Endothelial cell of umbilical vein (primary cell): Measurements from ENCODE around the gene DNAJA4. TPM values are rescaled to one million over a fixed set of nuclear protein-coding genes. Genes with fewer than 3 reads are reported as not detected.

ENCODE experiments used
- BruUV-seq: library from RNA; stranded (reverse); fragments of 400-500 nt; replicated peaks from 2 replicates; lab custom pipeline; 2021; lab: Mats Ljungman, UMichigan
- CTCF ChIA-PET: fragments of 300-600, 350-600 bp; sonication (Branson Sonifier 250); formaldehyde crosslinking; loops from one replicate; lab custom pipeline; 2021; ENCODE audit warnings: antibody characterized with exemption, inconsistent platforms; lab: Charles Lee
- POLR2A ChIA-PET: fragments of 300-600, 350-600 bp; sonication (Branson Sonifier 250); formaldehyde crosslinking; loops from one replicate; lab custom pipeline; 2021; ENCODE audit warnings: antibody characterized with exemption, inconsistent platforms; lab: Charles Lee
- DNase-seq: peaks from one replicate; pipeline ENCODE4 v3.0.0-alpha.2; 2011; ENCODE audit warnings: low read depth, low spot score
- FAIRE-seq: peaks from 2 replicates; lab custom pipeline; 2011; peaks lifted over from hg19 to GRCh38; lab: Jason Lieb, UNC
- H2AFZ ChIP-seq: 2 replicates; pipeline ENCODE4 v1.6.0; 2012; ENCODE audit warnings: low read depth, low read length, control low read depth, inconsistent platforms
- H3K27ac ChIP-seq: 2 replicates; pipeline ENCODE4 v1.5.1; 2011; ENCODE audit warnings: low read depth, mild to moderate bottlenecking, control low read depth, low read length, moderate library complexity; ENCODE audit not compliant: insufficient read depth
- H3K27me3 ChIP-seq, 2 experiments: 2 replicates each; pipeline versions ENCODE4 v1.6.0 to v1.6.1; 2011; ENCODE audit warnings: low read length in 2 of 2, mixed read lengths in 1 of 2; ENCODE audit not compliant: control insufficient read depth in 2 of 2, insufficient read depth in 2 of 2
- H3K36me3 ChIP-seq, 2 experiments: 2 replicates in 1 of 2; 3 replicates in 1 of 2; pipeline ENCODE4 v1.5.1; 2011; ENCODE audit warnings: low read length in 2 of 2, mild to moderate bottlenecking in 1 of 2, moderate library complexity in 1 of 2; ENCODE audit not compliant: control insufficient read depth in 2 of 2, insufficient read depth in 2 of 2; ENCODE audit errors: extremely low read depth in 1 of 2
- H3K4me1 ChIP-seq: 3 replicates; pipeline ENCODE4 v1.5.1; 2011; ENCODE audit warnings: mild to moderate bottlenecking, low read length; ENCODE audit not compliant: control insufficient read depth, insufficient read depth; ENCODE audit errors: extremely low read depth
- H3K4me2 ChIP-seq: 2 replicates; pipeline ENCODE4 v1.6.1; 2011; ENCODE audit warnings: low read length, control low read depth, mixed read lengths; ENCODE audit not compliant: insufficient read depth
- H3K4me3 ChIP-seq, 3 experiments: fragments of 200-600 bp in 1 of 3; sonication (generic), shearing (Covaris generic) in 1 of 3; replicated peaks in 1 of 3; 2 replicates each; pipeline ENCODE4 v1.5.1; 2011 to 2016; ENCODE audit warnings: control low read depth in 3 of 3, low read length in 3 of 3, mild to moderate bottlenecking in 2 of 3, inconsistent platforms in 1 of 3, low read depth in 1 of 3, moderate library complexity in 1 of 3; ENCODE audit not compliant: insufficient read depth in 1 of 3
- H3K79me2 ChIP-seq: 2 replicates; pipeline ENCODE4 v1.6.0; 2012; ENCODE audit warnings: low read length, inconsistent platforms; ENCODE audit not compliant: control insufficient read depth, insufficient read depth
- H3K9ac ChIP-seq: replicated peaks from 2 replicates; pipeline ENCODE3; 2011; ENCODE audit warnings: low read length, control low read depth; ENCODE audit not compliant: insufficient read depth; ENCODE audit errors: extremely low read depth
- H3K9me1 ChIP-seq: replicated peaks from 3 replicates; pipeline ENCODE4 v1.6.0; 2011; ENCODE audit warnings: mild to moderate bottlenecking, low read length; ENCODE audit not compliant: control insufficient read depth, insufficient read depth; ENCODE audit errors: extremely low read depth
- H3K9me3 ChIP-seq: replicated peaks from 2 replicates; pipeline ENCODE4 v1.5.1; 2012; ENCODE audit warnings: low read length, inconsistent platforms; ENCODE audit not compliant: control insufficient read depth, insufficient read depth
- H4K20me1 ChIP-seq: replicated peaks from 2 replicates; pipeline ENCODE3; 2011; ENCODE audit warnings: mild to moderate bottlenecking, low read length; ENCODE audit not compliant: control insufficient read depth, insufficient read depth; ENCODE audit errors: extremely low read depth
- CTCF ChIP-seq, 2 donors: IDR thresholded peaks; 1 replicate in 1 of 2; 2 replicates in 1 of 2; pipeline ENCODE4 v1.5.1; 2011; ENCODE audit warnings: low read length in 2 of 2, mild to moderate bottlenecking in 2 of 2, moderate library complexity in 2 of 2, control low read depth in 1 of 2, inconsistent platforms in 1 of 2, low read depth in 1 of 2; ENCODE audit not compliant: insufficient read depth in 1 of 2; ENCODE audit errors: extremely low read depth in 1 of 2
- EZH2 ChIP-seq: IDR thresholded peaks from 2 replicates; pipeline ENCODE4 v1.6.1; 2012; ENCODE audit warnings: borderline replicate concordance, low read depth, mild to moderate bottlenecking, moderate library complexity, low read length, inconsistent platforms; ENCODE audit not compliant: severe bottlenecking
- FOS ChIP-seq: IDR thresholded peaks from 2 replicates; pipeline ENCODE4 v1.6.1; 2011; ENCODE audit warnings: mild to moderate bottlenecking, low read length, moderate library complexity, borderline replicate concordance; ENCODE audit not compliant: insufficient read depth
- GATA2 ChIP-seq: IDR thresholded peaks from 2 replicates; pipeline ENCODE4 v1.7.0; 2011; ENCODE audit warnings: low read depth, mild to moderate bottlenecking, moderate library complexity, mixed read lengths, low read length; ENCODE audit not compliant: insufficient read length, insufficient read depth
- JUN ChIP-seq: IDR thresholded peaks from 2 replicates; pipeline ENCODE4 v1.6.1; 2011; ENCODE audit warnings: borderline replicate concordance, low read depth; ENCODE audit not compliant: insufficient read length, insufficient read depth
- MAX ChIP-seq: IDR thresholded peaks from 2 replicates; pipeline ENCODE4 v1.6.1; 2011; ENCODE audit not compliant: insufficient read depth, insufficient read length
- MYC ChIP-seq: IDR thresholded peaks from one replicate; pipeline ENCODE4 v1.6.1; 2011; ENCODE audit warnings: mild to moderate bottlenecking, low read depth, low read length
- POLR2A ChIP-seq: IDR thresholded peaks from 2 replicates; pipeline ENCODE4 v1.6.1; 2012; ENCODE audit warnings: low read depth, mild to moderate bottlenecking, control low read depth, low read length
- POLR2AphosphoS5 ChIP-seq: IDR thresholded peaks from 2 replicates; pipeline ENCODE4 v1.6.1; 2012; ENCODE audit warnings: low read depth, mild to moderate bottlenecking, control low read depth, low read length, moderate library complexity; ENCODE audit not compliant: insufficient read depth
- dilution Hi-C: fragments of 300-500 bp; cut with MboI; formaldehyde crosslinking; loops from one replicate; pipeline ENCODE4 v1.15.0; 2019; ENCODE audit warnings: low sequenced_read_pairs; ENCODE audit not compliant: extremely low pct_ligation_motif_present
- intact Hi-C: fragments of 100-400 bp; cut with micrococcal nuclease; formaldehyde crosslinking; loops from one replicate; pipeline ENCODE4 v1.10.0; 2022
- polyA plus RNA-seq, 4 experiments: library from polyadenylated mRNA; depleted of rRNA in 3 of 4; stranded (reverse) in 3 of 4; unstranded in 1 of 4; fragments of >200 nt; gene quantifications; 2 replicates each; pipeline versions ENCODE4 v1.2.1 to v1.2.3, GENCODE V29; 2011 to 2012; ENCODE audit warnings: missing spikeins in 1 of 4
- total RNA-seq: library from RNA; stranded (reverse); gene quantifications from 2 replicates; pipeline ENCODE4 v1.2.3, GENCODE V29; 2021

The DNAJA4 gene
- total and polyA plus RNA-seq, 2 donors (not counting 3 experiments of a cell fraction or from before 2014, with no cell fraction given): 17.3 to 21.3 TPM

GRCh38 chr15:78229431-78230406, 34.6 kb upstream of the DNAJA4 start:
- Histone ChIP-seq H3K27me3 (peaks cover 0 to 2% of the 10 kb centered on the region in 2 experiments), H3K9me3 (no peaks in the 10 kb centered on the region), H4K20me1 (no peaks in the 10 kb centered on the region), H3K27ac (no peak overlapping the region), H3K36me3 (no peaks in the 10 kb centered on the region), H3K4me1 (no peaks in the 10 kb centered on the region), H3K4me2 (no peak overlapping the region), H3K9ac (no peak overlapping the region), H3K4me3 (no peak overlapping the region), H3K9me1 (no peaks in the 10 kb centered on the region), H3K79me2 (no peaks in the 10 kb centered on the region), H2AFZ (no peak overlapping the region)
- ChIA-PET POLR2A (no interaction called here), CTCF (interaction anchor here (0.8 to 3.6 kb wide), 3 partner anchors 11 to 116 kb away, joined by 3 to 17 read pairs (median 5); no protein-coding TSS in a partner anchor)
- DNase-seq (no peak), FAIRE-seq (no peak)
- dilution Hi-C loops (no loop called here), intact Hi-C loops (no loop called here)
- TF ChIP-seq EZH2 (no peak), GATA2 (no peak), JUN (no peak), CTCF (IDR thresholded peaks at IDR 0.05; ENCODE audit: extremely low read depth in 1 of 2, insufficient read depth in 1 of 2, low read depth in 1 of 2, low read length in 2 of 2) (no peak), POLR2AphosphoS5 (no peak), FOS (no peak), MAX (no peak), MYC (no peak), POLR2A (no peak)
- BruUV-seq: no TSS peak
